ENCODE results near the gene COL8A1.

COL8A1 gene

GRCh38 chr3:99702953-99703943, 64.9 kb downstream of the COL8A1 start:
- DNase-seq (ENCODE audit: insufficient read length, low spot score) (no peak), FAIRE-seq (no peak)
- TF ChIP-seq, protein P1, sequence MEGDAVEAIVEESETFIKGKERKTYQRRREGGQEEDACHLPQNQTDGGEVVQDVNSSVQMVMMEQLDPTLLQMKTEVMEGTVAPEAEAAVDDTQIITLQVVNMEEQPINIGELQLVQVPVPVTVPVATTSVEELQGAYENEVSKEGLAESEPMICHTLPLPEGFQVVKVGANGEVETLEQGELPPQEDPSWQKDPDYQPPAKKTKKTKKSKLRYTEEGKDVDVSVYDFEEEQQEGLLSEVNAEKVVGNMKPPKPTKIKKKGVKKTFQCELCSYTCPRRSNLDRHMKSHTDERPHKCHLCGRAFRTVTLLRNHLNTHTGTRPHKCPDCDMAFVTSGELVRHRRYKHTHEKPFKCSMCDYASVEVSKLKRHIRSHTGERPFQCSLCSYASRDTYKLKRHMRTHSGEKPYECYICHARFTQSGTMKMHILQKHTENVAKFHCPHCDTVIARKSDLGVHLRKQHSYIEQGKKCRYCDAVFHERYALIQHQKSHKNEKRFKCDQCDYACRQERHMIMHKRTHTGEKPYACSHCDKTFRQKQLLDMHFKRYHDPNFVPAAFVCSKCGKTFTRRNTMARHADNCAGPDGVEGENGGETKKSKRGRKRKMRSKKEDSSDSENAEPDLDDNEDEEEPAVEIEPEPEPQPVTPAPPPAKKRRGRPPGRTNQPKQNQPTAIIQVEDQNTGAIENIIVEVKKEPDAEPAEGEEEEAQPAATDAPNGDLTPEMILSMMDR (IDR thresholded peaks at IDR 0.05; ENCODE audit: insufficient read depth, missing control alignments) = no peak

DNA sequence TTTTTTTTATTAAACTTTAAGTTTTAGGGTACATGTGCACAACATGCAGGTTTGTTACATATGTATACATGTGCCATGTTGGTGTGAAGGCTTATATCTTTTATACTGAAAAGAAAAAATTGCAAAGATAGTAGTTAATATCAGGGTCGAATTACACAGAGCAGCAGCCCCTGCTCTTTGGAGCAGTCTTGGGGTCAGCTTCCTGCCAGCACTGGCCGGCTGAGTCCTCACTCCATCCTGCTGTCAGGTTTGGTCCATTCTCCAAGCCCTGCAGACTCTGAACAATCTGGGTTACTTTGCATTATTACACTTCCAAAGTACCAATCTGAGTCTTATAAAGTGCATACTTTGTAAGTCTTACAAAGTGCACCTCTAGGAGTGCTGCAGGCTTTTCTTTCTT, 66.0 kb downstream of the COL8A1 start:
- TF ChIP-seq, protein P1 (IDR thresholded peaks at IDR 0.05; ENCODE audit: insufficient read depth, missing control alignments) = no peak
- FAIRE-seq = no peak
- no peak for DNase-seq (ENCODE audit: insufficient read length, low spot score)

GRCh38 chr3:99706410-99706809, 68.0 kb downstream of the COL8A1 start:
- TF ChIP-seq, protein P1 (IDR thresholded peaks at IDR 0.05; ENCODE audit: insufficient read depth, missing control alignments) = no peak
- no peak for FAIRE-seq
- no peak for DNase-seq (ENCODE audit: insufficient read length, low spot score)

DNA sequence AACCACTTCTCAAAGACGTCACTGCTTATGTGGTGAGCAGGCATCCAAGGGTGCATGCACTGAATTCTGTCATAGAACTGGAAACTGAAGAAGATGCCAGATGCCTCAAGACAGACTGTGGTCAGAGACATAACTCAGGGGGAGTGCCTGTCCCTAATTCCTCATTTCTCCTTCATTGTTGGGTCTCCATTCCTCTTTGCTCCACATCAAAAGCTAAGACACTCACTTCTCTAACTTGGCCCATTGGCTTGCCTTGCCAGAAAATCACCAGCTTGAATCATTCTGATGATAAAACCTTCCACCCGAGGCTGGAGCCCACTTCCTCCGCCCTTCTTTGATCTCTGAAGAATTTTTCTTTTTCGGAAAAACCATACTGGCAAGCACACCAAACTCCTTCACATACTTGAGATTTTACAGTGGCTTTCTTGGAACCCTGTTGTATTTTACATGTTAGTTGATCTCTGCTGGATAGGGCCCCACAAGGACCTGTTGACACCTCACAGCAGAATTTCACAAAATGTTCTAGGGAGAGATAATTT, 69.9 kb downstream of the COL8A1 start:
- FAIRE-seq = no peak
- DNase-seq (ENCODE audit: insufficient read length, low spot score) = no peak

DNA sequence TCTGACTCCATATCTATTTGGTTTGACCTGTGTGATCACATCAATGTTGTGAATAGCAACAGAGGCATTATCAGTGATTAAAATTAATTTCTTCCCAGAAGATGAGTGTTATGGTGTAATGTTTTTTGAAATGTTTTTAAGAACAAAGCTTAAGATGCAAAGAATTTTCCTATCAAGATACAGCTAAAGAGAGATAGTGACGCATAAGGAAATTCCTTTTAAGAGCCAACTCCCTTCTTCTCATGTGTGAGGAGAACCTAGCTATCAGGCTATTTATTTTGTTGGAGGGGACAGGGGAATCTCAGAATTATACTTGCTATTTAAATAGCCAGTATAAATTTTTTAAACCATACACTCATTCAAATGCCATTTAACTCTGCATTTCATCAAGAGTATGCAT, 71.3 kb downstream of the COL8A1 start:
- no peak for FAIRE-seq
- TF ChIP-seq, protein P1 (IDR thresholded peaks at IDR 0.05; ENCODE audit: insufficient read depth, missing control alignments) = no peak
- no peak for DNase-seq (ENCODE audit: insufficient read length, low spot score)

More for the DNA sequence above, 69.9 kb downstream of the COL8A1 start:
- TF ChIP-seq, protein P1 (IDR thresholded peaks at IDR 0.05; ENCODE audit: insufficient read depth, missing control alignments) = no peak

DNA sequence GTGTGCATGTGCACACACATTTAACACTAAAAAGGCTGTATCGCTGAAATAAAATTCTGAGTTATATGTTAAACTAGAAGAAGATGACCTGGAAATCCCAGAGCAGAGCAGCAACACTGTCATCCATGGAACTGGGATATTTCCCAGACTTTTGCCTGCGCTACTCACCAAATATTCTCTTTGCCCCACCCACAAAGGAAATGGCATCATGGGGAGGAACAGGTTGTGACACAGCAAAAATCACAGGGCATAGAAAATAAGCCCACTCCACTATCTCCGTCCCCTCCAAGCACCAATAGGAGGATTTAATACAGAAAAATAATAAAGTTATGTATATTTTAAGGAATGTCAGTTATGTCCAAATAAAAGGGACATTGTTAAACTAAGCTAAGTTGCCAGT, 71.7 kb downstream of the COL8A1 start:
- DNase-seq (ENCODE audit: insufficient read length, low spot score) (no peak), FAIRE-seq (no peak)
- TF ChIP-seq, protein P1 (IDR thresholded peaks at IDR 0.05; ENCODE audit: insufficient read depth, missing control alignments) = no peak

GRCh38 chr3:99711351-99711750, 73.0 kb downstream of the COL8A1 start:
- DNase-seq (ENCODE audit: insufficient read length, low spot score) (no peak), FAIRE-seq (no peak)
- TF ChIP-seq, protein P1 (IDR thresholded peaks at IDR 0.05; ENCODE audit: insufficient read depth, missing control alignments) = no peak

Measured in D721Med (cell line).